GM19328 (cell line): ENCODE measurements around the gene ASIC4.

Experiments used
- ATAC-seq: cut with Tn5 transposase; IDR thresholded peaks from one replicate; pipeline ENCODE4 v1.9.1; 2021; ENCODE audit warnings: mild to moderate bottlenecking, moderate library complexity; ENCODE audit not compliant: unreplicated experiment

Gene ASIC4

DNA sequence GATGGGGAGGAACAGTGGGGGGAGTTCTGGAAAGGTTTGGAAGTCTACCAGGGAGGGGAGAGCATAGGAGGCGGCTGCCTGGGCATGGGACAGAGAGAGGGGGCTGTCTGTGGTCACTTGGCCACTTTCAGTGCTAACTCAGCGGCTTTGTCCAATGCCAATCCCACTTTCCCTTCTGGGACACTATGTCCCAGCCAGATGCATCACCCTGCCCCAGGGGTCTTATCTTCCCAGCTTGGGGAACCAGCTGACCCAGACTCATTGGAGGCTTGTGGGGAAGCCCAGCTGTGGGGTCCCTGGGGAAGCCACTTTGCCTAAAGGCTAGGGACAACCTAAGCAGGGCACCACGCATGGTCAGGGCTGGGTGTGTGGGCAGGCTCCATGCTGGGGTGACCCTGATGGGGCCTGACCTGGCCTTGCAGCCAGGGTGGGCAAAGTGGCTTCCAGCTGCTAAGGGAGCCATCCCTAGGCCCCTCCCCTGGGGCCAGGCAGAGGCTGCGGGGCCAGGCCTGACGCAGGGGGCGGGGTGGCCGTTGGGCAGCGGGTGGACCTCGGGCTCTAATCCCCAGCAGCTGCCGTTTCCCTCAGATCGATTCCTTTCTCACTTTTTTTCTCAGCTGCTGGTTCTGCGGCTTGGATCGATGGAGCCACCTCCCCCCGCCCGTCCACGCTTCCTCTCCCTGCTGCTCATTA is 1.6 kb upstream of the ASIC4 start:
- ATAC-seq, result no peak

DNA sequence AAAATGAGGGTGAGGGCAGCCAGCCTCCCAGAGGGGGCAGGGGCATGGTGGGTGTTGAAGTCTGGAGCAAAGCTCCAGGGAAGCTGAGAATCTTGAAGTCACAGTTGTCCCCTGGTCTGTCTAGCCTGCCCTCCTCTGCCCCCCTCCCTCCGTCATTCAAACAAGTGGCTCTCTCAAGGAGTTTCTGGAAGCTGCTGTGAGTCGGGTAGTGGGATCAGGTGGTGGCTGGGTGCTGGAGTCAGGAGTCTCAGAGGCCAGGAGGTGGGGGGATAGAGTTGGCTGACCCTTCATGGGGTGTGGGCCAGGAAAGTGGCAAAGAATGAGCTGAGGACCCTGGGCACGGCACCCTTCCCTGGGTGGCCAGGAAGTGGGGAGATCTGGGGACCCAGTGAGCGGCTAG is 495 bp upstream of the ASIC4 start:
- no peak for ATAC-seq

DNA sequence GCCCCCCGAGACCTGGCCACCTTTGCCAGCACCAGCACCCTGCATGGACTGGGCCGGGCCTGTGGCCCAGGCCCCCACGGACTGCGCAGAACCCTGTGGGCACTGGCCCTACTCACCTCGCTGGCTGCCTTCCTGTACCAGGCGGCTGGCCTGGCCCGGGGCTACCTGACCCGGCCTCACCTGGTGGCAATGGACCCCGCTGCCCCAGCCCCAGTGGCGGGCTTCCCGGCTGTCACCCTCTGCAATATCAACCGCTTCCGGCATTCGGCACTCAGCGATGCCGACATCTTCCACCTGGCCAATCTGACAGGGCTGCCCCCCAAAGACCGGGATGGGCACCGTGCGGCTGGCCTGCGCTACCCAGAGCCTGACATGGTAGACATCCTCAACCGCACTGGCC is 554 bp downstream of the ASIC4 start:
- no peak for ATAC-seq

DNA sequence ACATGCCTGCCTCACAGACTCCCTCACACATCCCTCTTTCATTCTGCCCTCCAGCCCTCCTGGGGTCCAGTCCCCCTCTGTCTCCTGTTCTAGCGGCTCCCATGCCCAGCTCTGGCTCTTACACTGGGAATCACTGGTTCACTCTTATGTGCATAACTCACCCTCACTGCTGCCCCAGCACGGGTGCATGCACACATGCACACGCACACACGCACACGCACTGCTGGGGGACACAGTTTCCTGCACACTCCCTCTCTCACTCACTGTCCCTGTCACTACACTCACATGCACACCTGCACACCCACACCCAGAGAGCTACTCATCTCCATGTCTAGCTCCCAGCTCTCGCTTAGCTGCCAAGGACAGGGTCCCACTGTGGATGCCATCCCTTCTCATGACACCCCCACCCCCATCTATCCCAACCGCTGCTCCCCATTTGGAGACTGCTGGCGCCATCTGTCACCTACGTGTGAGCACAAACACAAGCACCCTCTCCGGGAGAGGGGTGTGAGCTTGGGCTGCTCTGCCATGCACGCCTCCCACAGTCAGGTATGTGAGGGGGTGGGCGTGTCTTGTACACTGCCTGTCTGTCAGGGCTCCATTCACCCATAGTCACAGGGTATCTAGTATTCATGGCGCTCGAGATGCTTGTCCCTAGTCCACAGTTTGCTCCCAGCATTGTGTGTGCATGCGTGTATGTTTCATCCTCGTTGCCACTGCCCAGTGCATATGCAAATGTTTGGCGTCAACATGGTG is 1.8 kb downstream of the ASIC4 start:
- no peak for ATAC-seq

DNA sequence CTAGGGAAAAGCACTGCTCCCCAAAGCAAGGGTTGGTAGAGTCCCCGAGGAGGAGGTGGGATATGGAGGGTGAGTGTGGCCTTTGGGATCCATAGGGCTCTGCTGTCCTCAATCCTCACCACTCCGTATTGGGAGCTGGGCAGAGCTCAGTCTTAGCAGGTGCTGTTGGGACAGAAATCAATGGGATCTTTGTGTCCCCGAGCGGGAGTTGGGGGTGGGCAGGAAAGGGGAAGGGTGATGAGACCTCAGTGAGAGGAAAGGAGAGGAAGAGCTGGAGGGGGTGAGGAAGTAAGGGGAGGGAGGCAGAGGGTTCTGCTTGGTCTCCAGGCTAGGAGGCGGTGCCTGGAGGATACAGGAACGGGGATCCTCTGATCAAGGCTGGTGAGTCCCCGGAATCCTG is 2.6 kb downstream of the ASIC4 start:
- ATAC-seq, result no peak

DNA sequence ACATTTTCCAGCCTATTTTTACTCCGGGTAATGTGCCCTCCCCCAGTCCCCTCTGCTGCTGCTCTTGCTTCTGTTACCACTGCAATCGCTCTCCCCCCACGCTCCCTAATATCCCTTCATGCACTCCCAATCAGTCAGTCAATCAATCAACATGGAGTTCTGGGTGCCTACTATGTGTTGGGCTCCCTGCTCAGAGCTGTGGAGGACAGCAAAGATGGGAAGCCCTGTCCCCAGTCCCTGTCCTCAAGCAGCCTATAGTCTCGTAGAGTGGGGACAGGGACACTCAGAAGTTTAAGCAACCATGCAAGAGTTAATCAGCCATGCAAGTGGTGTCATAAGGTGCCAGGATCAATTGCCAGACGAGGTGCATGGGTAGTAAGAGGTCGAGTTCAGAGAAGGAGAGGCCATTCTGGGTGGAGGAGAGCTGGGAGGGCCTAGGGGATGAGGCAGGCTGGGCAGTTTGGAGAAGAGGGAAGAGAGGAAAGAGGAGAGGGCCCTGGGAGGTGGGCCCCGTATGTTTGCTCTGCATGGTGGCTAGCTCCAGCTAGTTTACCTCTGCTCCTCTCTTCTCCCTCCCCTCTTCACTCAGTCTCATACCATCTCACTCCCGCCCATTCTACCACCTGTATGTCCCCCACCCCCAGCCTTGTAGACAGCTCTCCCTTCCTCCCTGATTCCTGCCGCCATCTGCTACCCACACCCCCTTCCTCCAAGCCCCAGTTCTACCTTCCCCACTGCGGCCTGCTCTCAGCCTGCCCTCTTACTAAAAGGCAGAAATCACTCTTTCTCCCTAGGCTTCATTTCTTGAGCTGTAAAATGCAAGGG is 3.9 kb downstream of the ASIC4 start:
- no peak for ATAC-seq

DNA sequence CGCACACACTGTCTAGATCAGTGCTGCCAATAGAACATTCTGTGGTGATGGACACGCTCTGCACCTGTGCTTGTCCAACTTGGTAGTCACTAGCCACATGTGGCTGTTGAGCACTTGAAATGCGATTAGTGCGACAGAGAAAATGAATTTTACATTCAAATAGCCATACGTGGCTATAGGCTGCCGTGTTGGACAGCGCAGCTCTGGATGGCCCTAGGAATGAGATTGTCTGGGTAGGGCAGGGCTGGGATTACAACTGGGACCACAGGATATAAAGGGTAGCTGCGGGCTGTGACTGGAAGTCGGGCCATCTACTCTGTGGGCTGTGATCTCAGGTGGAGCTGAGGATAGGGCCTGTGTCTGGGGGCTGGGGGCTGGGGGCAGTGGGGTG is 5.2 kb downstream of the ASIC4 start:
- ATAC-seq, result no peak

DNA sequence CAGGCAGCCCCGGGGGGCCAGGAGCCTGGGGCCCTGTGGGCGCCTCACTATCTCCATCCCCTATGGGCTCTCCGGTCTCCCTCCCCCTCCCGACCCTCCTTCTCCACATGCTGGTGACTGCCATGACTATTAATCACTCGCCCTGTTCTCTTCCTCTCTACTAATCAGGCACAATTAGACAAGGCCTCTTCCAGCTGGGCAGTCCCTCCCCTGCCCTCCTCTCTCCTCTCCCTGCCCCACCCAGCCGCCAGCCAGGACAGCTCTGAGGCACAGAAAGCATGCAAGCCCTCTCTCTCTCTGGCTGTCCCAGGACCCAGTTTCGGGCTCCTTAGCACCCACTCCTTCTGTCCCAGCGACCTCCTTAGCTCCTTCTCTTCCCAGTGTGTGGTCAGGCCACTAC is 5.8 kb downstream of the ASIC4 start:
- ATAC-seq, result no peak

DNA sequence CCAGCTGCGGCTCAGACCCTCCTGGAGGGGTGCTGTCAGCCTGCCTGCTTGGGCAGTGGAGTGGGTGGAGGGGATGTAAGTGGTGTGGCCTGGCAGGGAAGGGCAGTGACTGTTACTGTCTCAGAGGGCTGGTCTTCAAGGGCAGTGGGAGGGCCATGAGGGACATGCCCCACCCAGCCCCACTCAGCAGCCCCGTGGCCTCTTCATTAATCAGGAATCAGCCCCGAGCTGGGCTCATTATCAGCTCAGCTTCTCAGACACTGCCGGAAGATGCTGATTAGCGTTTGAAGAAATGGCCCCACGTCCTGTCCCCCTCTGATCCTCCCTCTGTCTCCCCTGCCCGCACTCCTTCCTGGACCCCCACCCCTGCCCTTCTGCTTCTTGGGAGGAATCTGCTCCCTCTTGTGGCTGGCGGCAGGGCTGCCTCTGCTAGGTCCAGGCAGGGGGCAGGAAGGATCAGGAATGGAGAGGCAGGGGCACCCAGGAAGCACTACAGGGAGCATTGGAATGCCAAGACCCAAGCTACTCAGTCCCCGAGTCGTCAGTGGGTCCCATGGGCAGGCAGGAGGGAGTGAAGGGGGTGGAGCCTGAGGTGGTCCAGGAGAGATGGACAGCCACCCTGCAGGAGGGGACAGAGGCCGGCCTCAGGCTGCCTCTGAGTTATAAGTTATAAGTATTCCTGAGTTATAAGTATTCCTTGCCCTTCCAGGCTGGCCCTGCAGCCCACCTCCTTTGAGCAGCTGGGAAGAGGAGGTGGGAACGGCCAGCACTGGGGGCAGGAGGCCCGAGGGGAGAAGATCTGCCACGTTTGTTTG is 7.0 kb downstream of the ASIC4 start:
- ATAC-seq, result no peak

DNA sequence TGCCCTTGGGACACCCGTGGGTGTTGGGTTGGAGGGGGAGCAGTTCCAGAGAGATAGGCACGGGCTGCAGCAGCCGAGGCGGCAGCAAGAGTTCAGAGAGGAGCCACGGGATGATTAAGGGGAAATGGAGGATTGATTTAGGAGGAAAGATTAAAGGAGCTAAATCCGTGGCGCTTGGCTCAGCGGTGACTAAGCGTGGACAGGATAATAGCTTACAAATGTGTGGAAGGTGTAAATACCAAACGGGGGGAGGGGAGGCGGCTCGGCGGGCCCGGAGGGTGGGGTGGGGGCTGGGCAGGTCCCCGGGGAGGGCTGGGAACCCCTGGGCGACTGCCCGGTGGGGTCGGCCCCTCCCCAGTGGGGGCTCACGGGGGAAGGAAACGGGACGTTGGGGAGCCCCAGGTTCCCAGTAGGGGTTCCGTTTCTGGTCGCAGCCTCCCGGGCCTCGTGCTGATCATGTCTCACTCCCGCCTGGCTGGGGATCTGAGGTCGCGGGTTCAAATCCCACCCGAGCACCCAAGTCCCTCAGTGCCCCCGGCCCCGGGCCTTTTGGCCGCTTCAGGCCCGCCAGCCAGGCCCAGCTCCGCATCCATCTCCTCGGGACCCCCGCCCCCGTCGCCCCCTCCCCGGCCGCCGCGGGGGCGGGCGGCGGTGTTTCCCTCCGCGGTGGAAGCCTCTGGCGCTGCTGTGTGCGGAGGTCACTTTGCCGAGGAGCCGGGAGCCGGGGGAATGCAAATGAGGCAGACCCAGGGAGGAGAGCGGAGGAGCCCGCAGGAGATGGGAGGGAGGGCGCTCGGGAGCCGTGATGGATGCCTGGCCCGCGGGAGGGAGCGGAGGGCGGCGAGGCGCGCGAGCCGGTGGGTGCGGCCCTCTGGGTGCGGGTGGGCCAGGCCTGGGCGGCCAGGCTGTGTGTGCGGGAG is 8.1 kb downstream of the ASIC4 start:
- no peak for ATAC-seq

DNA sequence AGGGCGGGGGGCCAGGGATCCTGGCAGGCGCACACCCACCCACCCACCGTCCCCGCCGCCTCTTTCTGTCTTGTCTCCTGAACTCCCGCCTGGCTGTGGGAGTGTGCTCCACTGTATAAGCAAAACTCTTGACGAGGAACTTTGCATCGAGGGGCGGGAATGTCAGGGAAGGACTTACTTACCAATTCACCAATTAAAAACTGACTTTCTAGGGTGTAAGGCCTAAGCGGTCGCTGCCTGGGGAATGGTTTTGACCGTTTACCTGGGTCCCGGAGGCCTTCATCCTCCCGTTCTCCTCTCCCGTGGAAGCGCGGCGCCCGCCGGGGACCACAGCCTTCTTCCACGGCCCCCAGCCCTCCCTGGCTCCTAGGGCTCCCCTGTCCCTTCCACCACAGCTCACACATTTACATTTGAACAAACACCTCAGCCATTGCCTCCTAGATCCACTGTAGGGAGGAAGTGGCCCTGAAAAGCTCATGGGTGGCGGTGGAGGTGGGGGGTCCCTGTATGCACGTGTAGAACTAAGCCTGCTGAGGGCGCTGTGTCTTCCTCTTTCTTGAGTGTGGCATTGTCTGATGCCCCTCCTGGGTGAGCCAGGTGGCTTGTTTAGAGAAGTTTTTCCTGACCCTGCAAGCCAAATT is 8.9 kb downstream of the ASIC4 start:
- no peak for ATAC-seq

DNA sequence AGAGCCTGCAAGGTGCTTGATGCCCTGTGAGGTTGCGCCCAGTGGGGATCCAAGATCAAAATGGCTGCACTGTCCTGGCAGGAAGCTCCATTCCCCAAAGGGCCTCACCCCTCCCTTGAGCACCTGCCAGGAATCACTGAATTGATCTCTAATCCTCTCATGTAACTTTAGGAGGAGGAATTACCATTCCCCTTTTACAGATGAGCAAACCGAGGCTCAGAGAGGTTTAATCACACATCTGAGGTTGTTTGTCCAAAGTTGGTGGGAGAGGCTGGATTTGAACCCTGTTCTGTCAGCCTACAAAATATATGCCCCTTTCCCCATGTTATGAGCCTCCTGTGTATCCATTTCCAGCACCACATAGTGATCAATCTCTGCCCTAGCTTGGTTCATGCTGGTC is 10.5 kb downstream of the ASIC4 start:
- ATAC-seq, result no peak

DNA sequence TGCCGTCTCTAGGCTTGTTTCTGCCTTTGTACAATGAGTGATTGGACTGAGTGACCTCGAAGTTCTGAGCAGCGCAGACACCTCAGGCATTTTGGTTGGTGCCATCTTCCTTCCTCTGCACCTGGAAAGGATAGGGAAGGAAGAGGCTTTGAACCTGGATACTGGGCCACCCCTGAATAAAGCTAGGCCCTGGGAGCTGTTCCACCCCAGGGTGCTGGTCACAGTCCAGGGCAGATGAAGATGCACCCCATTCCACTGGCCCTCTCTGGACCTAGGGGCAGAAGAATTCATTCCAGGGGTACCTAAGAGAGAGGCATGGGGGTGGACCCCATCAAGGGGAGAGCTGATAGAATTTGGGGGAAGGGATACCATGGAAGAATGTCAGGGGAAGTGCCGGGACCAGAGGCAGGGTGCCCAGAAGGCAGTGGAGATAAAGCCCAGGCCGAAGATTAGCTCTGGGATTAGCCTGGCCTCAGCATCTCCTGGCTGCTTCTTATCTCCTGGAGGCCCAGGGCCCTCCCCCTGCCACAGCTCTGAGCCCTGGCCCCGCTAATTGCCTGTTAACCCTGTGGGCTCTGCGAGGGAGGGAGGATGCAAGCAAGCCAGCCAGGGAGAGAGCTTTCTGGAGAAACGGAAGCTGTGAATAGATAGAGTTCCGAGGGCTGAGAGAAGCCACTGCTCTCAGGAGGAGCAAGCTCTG is 11.4 kb downstream of the ASIC4 start:
- ATAC-seq, result no peak

DNA sequence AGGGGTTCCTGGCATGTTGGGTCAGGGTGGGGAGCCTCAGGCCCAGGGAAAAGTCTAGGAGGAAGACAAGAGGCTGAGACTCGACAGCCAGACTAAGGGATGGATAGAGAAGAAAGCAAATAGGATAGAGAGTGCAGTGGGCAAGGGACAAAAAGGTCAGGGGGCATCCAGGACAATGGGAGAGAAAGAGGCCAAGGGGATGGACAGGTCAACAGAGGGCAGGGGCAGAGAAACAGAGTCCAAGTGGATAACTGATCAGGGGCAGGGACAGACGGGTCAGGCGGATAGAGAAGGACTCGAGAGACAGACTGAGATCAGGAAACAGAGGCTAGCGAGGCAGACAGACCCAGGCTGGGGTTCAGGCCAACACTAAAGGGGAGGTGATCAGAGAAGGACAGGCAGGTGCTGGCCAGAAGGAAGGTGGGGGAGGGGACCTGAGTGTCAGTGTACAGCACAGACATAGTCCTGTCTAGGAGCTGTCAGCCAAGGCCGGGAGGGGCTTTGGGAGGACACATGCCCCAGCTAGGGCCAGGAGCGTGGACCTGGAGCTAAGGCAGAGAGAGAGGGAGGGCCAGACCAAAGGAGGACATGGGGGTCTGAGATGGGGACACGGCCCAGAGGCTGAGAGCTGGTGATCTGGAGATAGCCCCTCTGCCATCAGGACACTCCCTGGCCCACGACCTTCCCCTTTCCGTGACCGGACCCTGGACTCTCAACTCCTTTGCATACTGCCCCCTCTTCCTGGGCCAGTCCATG is 12.2 kb downstream of the ASIC4 start:
- ATAC-seq, result no peak

DNA sequence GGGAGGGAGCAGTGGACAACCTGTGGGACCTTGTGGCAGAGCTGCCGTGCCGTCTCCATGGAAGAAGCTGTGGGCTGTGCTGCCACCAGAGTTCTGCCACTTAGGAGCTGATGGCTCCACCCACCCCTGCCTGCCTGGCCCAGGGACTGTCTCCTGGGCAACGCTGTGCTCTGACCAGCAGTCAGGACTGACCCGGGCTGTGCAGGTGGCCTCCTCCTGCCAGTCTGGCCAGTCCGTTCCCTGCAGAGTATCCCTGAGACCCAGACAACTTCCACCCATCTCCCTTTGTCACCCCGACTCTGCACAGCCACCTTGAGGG is 12.8 kb downstream of the ASIC4 start:
- ATAC-seq, result no peak

DNA sequence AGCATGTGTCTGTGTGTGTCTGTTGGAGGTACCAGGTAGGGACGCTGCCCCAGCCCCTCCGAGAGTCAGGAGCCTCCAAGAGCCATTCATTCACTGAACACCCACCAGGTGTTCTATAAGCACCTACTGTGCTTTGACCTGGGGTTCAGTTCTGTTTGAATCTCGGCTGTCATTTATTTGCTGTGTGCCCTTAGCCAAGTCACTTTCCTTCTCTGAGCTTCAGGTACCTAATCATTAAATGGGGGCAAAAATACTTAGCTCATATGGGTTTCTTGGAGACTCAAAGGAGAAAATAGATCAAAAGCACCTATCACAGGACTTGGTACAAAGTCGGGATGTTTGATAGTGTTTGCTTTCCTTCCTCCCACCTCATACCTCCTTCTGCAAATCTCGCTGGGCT is 13.2 kb downstream of the ASIC4 start:
- ATAC-seq, result no peak

DNA sequence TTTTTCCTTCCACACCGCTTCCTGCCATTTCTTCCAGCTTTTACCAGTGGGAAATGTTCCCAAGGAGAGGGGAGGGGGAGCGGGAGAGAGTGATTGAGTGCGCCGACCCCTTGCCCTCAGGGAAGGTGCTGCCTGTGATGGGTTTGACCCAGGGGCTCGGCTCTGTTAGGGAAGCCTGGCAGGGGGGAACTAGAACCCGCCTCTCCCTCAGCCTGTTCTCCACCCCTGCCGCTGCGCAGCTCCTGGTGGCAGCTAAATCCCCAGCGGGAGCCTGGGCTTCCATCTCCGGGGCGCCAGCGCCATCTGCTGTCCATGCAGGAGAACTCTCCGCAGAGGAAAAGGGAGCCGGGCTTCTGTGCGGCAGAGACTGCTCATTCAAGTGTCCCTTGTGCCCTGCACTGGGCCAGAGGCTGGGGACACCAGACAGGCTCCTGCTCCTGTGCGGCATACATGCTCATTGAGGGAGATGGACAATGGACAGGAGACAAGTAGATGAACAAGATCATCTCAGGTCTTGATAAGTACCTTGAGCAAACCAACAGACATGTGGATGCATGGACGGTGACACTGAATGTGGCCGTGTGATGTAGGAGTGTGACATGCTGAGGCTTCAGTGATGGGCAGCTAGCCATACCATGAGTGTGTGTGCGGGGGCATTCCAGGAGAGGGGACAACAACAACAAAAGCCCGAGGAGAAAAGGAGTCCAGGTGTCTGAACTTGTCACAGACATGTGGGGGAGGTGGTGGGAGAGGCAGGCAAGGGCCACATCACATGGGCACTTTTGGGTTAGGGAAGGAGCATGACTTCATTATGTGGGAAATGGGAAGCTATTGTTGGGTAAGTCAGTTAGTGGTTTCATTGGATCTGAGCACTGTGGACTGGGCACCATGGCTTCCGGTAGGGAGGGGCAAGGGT is 16.0 kb downstream of the ASIC4 start:
- ATAC-seq, result peak; percentile 71
